Uterus (tissue), 4 donors: Measurements from ENCODE around the gene CNR1. TPM values are rescaled to one million over a fixed set of nuclear protein-coding genes. Genes with fewer than 3 reads are reported as not detected.

ENCODE experiments used
- DNase-seq, 2 donors: peaks; one replicate each; pipeline ENCODE4 v3.0.0-alpha.2; 2019 to 2020
- H3K27ac ChIP-seq, 2 donors: fragments of 200-600 bp; sonication (generic); 1 replicate in 1 of 2; 2 replicates in 1 of 2; pipeline ENCODE4 v1.5.1; 2016 to 2018
- H3K27me3 ChIP-seq, 2 donors: fragments of 200-600 bp; sonication (generic); one replicate each; pipeline ENCODE4 v1.5.1; 2018 to 2019; ENCODE audit warnings: control low read depth in 1 of 2
- H3K36me3 ChIP-seq, 2 donors: fragments of 200-600 bp; sonication (generic); one replicate each; pipeline ENCODE4 v1.5.1; 2019; ENCODE audit warnings: control low read depth in 1 of 2
- H3K4me1 ChIP-seq, 2 donors: fragments of 200-600 bp; sonication (generic); one replicate each; pipeline ENCODE4 v1.5.1; 2018 to 2019; ENCODE audit warnings: control low read depth in 1 of 2
- H3K4me3 ChIP-seq, 2 donors: fragments of 200-600 bp; sonication (generic); 1 replicate in 1 of 2; 2 replicates in 1 of 2; pipeline ENCODE4 v1.5.1; 2018 to 2019; ENCODE audit warnings: mild to moderate bottlenecking in 1 of 2
- H3K9me3 ChIP-seq, 2 donors: fragments of 200-600 bp; sonication (generic); one replicate each; pipeline ENCODE4 v1.5.1; 2019; ENCODE audit warnings: control low read depth in 1 of 2
- POLR2A ChIP-seq, 2 donors: fragments of 450-650 bp; IDR thresholded peaks; one replicate each; pipeline ENCODE4 v1.6.1; 2016; ENCODE audit warnings: antibody characterized with exemption in 2 of 2, mild to moderate bottlenecking in 1 of 2, moderate library complexity in 1 of 2
- intact Hi-C: fragments of 100-400 bp; cut with DNase I; formaldehyde crosslinking; loops from one replicate; pipeline ENCODE4 v1.15.1; 2023; ENCODE audit warnings: low total_unique reads
- total RNA-seq, 4 donors: library from RNA; depleted of rRNA in 3 of 4; stranded (reverse); fragments of >200 nt in 3 of 4; gene quantifications; one replicate each; pipeline versions ENCODE4 v1.1.0 to v1.2.4, GENCODE V29; 2014 to 2023
- TF ChIP-seq, protein P1 (sequence below), 4 experiments: fragments of 200-600 bp in 2 of 4; fragments of 450-650 bp in 2 of 4; sonication (generic) in 2 of 4; IDR thresholded peaks; one replicate each; pipeline ENCODE4 v1.5.1; 2016 to 2019; ENCODE audit warnings: antibody characterized with exemption in 4 of 4, mild to moderate bottlenecking in 2 of 4, moderate library complexity in 1 of 4
- donor health status: DM: yes; HTN: yes; CAD: no.

Gene CNR1
- total RNA-seq, 4 donors from 2014 or later = 1.4 to 11.0 (median 7.3) TPM

DNA sequence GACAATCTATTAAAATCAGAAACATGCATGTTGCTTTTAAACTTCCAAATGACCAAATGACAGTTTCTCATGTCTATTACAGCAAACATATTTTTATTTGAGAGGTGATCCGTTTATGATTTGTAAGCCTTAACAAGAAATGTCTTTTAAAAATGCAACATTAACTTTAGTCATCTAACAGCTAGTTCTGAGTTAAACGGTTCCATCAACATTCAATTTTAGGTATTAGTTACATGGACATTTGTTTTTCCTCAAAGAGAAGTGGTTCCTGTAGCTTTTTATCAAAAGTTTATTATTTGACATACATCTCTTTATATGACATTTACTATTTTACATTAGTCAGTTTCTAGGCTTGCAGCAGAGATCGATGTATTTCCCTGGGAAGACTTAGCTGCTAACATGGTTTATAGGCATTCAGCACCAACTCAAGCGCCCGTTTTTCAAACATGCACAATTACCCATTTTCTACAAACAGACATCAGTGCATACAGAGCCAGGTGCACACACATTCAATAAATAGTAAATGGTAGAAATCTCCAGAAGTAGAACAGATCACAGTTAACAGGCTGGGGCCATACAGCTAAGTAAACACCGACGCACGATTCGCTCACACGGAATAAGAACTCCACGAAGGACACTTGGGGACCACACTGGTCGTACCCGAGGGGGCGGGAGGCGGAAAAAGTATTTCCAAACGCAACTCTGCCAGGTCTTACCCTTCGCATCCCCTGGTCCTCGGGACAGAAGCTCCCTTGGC, 882 bp downstream of the CNR1 start:
- Histone ChIP-seq H3K27ac (peak overlapping the region; percentile 33 to 45), H3K27me3 (peaks cover 11 to 12% of the 10 kb centered on the region in 2 donors), H3K36me3 (no peaks in the 10 kb centered on the region), H3K4me1 (peaks cover 0 to 17% of the 10 kb centered on the region in 2 donors), H3K9me3 (no peaks in the 10 kb centered on the region), H3K4me3 (peak overlapping the region; percentile 36 to 44)
- intact Hi-C loops = no loop called here
- TF ChIP-seq, protein P1, sequence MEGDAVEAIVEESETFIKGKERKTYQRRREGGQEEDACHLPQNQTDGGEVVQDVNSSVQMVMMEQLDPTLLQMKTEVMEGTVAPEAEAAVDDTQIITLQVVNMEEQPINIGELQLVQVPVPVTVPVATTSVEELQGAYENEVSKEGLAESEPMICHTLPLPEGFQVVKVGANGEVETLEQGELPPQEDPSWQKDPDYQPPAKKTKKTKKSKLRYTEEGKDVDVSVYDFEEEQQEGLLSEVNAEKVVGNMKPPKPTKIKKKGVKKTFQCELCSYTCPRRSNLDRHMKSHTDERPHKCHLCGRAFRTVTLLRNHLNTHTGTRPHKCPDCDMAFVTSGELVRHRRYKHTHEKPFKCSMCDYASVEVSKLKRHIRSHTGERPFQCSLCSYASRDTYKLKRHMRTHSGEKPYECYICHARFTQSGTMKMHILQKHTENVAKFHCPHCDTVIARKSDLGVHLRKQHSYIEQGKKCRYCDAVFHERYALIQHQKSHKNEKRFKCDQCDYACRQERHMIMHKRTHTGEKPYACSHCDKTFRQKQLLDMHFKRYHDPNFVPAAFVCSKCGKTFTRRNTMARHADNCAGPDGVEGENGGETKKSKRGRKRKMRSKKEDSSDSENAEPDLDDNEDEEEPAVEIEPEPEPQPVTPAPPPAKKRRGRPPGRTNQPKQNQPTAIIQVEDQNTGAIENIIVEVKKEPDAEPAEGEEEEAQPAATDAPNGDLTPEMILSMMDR (IDR thresholded peaks at IDR 0.05) = no peak
- TF ChIP-seq POLR2A (IDR thresholded peaks at IDR 0.05) = no peak
- DNase-seq = no peak

GRCh38 chr6:88164061-88164460, 2.1 kb downstream of the CNR1 start:
- Histone ChIP-seq H3K4me3 (no peak overlapping the region), H3K9me3 (no peaks in the 10 kb centered on the region), H3K27me3 (peaks cover 11 to 12% of the 10 kb centered on the region in 2 donors), H3K4me1 (peaks cover 0 to 17% of the 10 kb centered on the region in 2 donors), H3K36me3 (no peaks in the 10 kb centered on the region), H3K27ac (no peak overlapping the region)
- TF ChIP-seq, protein P1 (IDR thresholded peaks at IDR 0.05) = no peak
- TF ChIP-seq POLR2A (IDR thresholded peaks at IDR 0.05) = no peak
- DNase-seq = no peak
- intact Hi-C loops = no loop called here

- TF ChIP-seq POLR2A (IDR thresholded peaks at IDR 0.05) = no peak
- TF ChIP-seq, protein P1 (IDR thresholded peaks at IDR 0.05) = no peak
- Histone ChIP-seq H3K4me1 (peaks cover 0 to 17% of the 10 kb centered on the region in 2 donors), H3K36me3 (no peaks in the 10 kb centered on the region), H3K9me3 (no peaks in the 10 kb centered on the region), H3K27ac (no peak overlapping the region), H3K27me3 (peaks cover 11 to 12% of the 10 kb centered on the region in 2 donors), H3K4me3 (no peak overlapping the region)
- DNase-seq = no peak
- intact Hi-C loops = no loop called here
These were observed 2.5 kb downstream of the CNR1 start for GRCh38 chr6:88163616-88164015.

DNA sequence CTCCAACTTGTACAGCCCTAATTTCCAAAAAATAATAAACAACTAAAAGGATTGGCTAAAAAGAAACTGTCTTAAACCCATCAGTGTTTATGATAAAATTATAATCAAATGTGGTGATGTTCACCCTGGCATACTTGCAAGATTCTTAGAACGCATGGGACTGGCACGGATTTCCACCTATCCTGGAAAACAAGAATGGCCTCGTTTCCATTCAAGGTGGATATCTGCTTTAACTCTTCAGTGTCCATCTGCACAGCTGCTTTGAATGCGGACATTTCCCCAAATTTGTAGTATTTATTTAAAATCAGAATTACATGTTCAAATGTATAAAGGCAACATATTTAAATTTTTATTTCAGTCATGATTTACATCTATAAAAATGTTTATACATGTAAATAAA, 4.2 kb downstream of the CNR1 start:
- intact Hi-C loops = no loop called here
- no peak overlapping the region for H3K27ac ChIP-seq
- DNase-seq = no peak
- peaks cover 0 to 13% of the 10 kb centered on the region in 2 donors for H3K4me1 ChIP-seq
- no peak overlapping the region for H3K4me3 ChIP-seq
- H3K27me3 ChIP-seq = peaks cover 3 to 11% of the 10 kb centered on the region in 2 donors
- H3K9me3 ChIP-seq = no peaks in the 10 kb centered on the region
- TF ChIP-seq, protein P1 (IDR thresholded peaks at IDR 0.05) = no peak
- no peak for TF ChIP-seq POLR2A (IDR thresholded peaks at IDR 0.05)
- H3K36me3 ChIP-seq = no peaks in the 10 kb centered on the region

GRCh38 chr6:88157106-88157505, 9.0 kb downstream of the CNR1 start:
- Histone ChIP-seq H3K9me3 (no peaks in the 10 kb centered on the region), H3K36me3 (no peaks in the 10 kb centered on the region), H3K4me1 (no peaks in the 10 kb centered on the region), H3K4me3 (no peak overlapping the region), H3K27me3 (no peaks in the 10 kb centered on the region), H3K27ac (no peak overlapping the region)
- no peak for DNase-seq
- TF ChIP-seq, protein P1 (IDR thresholded peaks at IDR 0.05) = no peak
- no peak for TF ChIP-seq POLR2A (IDR thresholded peaks at IDR 0.05)
- intact Hi-C loops = no loop called here
